ENCODE measurements around the gene SDR42E1. TPM values are rescaled to one million over a fixed set of nuclear protein-coding genes. Genes with fewer than 3 reads are reported as not detected.

Gene SDR42E1
- total RNA-seq, 6 experiments from 2014 or later = 3.4 to 5.9 (median 4.5) TPM

- intact Hi-C loops (cut with DNase I) = no loop called here
- WGBS (ENCODE audit: insufficient coverage, low coverage, low lambda C conversion rate, missing lambda C conversion rate) = 49% methylated on average over 5 of the region's 7 CpGs
Measured at GRCh38 chr16:82023206-82023605, 11.9 kb upstream of the SDR42E1 start.

GRCh38 chr16:82020051-82020450 is 8.8 kb upstream of the SDR42E1 start:
- no peak overlapping the region for H3K27ac ChIP-seq
- DNase-seq = no peak
- H3K27me3 ChIP-seq = no peaks in the 10 kb centered on the region
- no peaks in the 10 kb centered on the region for H3K9me3 ChIP-seq
- intact Hi-C loops (cut with DNase I) = no loop called here
- TF ChIP-seq POLR2A (IDR thresholded peaks at IDR 0.05) (no peak), CTCF (IDR thresholded peaks at IDR 0.05) (no peak)
- ATAC-seq = no peak
- no peaks in the 10 kb centered on the region for H3K36me3 ChIP-seq
- H3K4me1 ChIP-seq = no peaks in the 10 kb centered on the region
- H3K4me3 ChIP-seq = no peak overlapping the region
- WGBS (ENCODE audit: insufficient coverage, low coverage, low lambda C conversion rate, missing lambda C conversion rate) = 72% methylated on average over 5 of the region's 5 CpGs

More at GRCh38 chr16:82023206-82023605, 11.9 kb upstream of the SDR42E1 start:
- peaks cover 0 to 8% (median 0%) of the 10 kb centered on the region in 4 donors for H3K4me1 ChIP-seq
- no peaks in the 10 kb centered on the region for H3K36me3 ChIP-seq
- H3K27me3 ChIP-seq = no peaks in the 10 kb centered on the region
- no peak overlapping the region for H3K4me3 ChIP-seq
- DNase-seq (no peak), ATAC-seq (no peak)
- H3K27ac ChIP-seq = no peak overlapping the region
- no peak for TF ChIP-seq POLR2A (IDR thresholded peaks at IDR 0.05)
- TF ChIP-seq CTCF (IDR thresholded peaks at IDR 0.05) = no peak
- H3K9me3 ChIP-seq = no peaks in the 10 kb centered on the region

- no peaks in the 10 kb centered on the region for H3K4me1 ChIP-seq
- no peak for TF ChIP-seq CTCF (IDR thresholded peaks at IDR 0.05)
- no peak for TF ChIP-seq POLR2A (IDR thresholded peaks at IDR 0.05)
- no peak overlapping the region for H3K27ac ChIP-seq
- H3K36me3 ChIP-seq = no peaks in the 10 kb centered on the region
- no peaks in the 10 kb centered on the region for H3K9me3 ChIP-seq
- ATAC-seq (no peak), DNase-seq (no peak)
- 53% methylated on average over 8 of the region's 8 CpGs for WGBS (ENCODE audit: insufficient coverage, low coverage, low lambda C conversion rate, missing lambda C conversion rate)
- no peak overlapping the region for H3K4me3 ChIP-seq
- intact Hi-C loops (cut with DNase I) = no loop called here
- no peaks in the 10 kb centered on the region for H3K27me3 ChIP-seq
Measured at GRCh38 chr16:82019535-82019934, 8.3 kb upstream of the SDR42E1 start.

GRCh38 chr16:82017911-82018568 is 6.8 kb upstream of the SDR42E1 start:
- no peak for ATAC-seq
- WGBS (ENCODE audit: insufficient coverage, low coverage, low lambda C conversion rate, missing lambda C conversion rate) = 83% methylated on average over 6 of the region's 6 CpGs
- no peaks in the 10 kb centered on the region for H3K9me3 ChIP-seq
- H3K27ac ChIP-seq = no peak overlapping the region
- intact Hi-C loops (cut with DNase I) = no loop called here
- H3K4me1 ChIP-seq = no peaks in the 10 kb centered on the region
- no peak for DNase-seq
- H3K27me3 ChIP-seq = no peaks in the 10 kb centered on the region
- no peaks in the 10 kb centered on the region for H3K36me3 ChIP-seq
- H3K4me3 ChIP-seq = no peak overlapping the region
- no peak for TF ChIP-seq CTCF (IDR thresholded peaks at IDR 0.05)
- no peak for TF ChIP-seq POLR2A (IDR thresholded peaks at IDR 0.05)
